Measurements from ENCODE around the gene RAB6A. TPM values are rescaled to one million over a fixed set of nuclear protein-coding genes. Genes with fewer than 3 reads are reported as not detected.

The RAB6A gene
- total and polyA plus RNA-seq, 2 of the 8 experiments (the other 6 are each of a cell fraction or from before 2014, with no cell fraction given): 24.4 to 88.6 TPM

- H3K23me2 ChIP-seq (ENCODE audit: low read depth, low read length): no peaks in the 10 kb centered on the region
- H3K9me3 ChIP-seq (ENCODE audit: insufficient read depth in 2 of 2, low read depth in 1 of 2, low read length in 1 of 2): no peaks in the 10 kb centered on the region
- H2BK120ac ChIP-seq (replicated peaks; ENCODE audit: low read depth, low read length): no peak overlapping the region
- FAIRE-seq: no peak
- no peak overlapping the region for H3K56ac ChIP-seq (replicated peaks; ENCODE audit: insufficient read length, low read depth, low read length)
- no peak overlapping the region for H3K27ac ChIP-seq (ENCODE audit: low read depth, low read length)
- no peak overlapping the region for H2AFZ ChIP-seq (ENCODE audit: low read length)
- no peak overlapping the region for H3K4ac ChIP-seq (replicated peaks; ENCODE audit: insufficient read length, low read depth, low read length)
- no peak overlapping the region for H4K91ac ChIP-seq (replicated peaks; ENCODE audit: insufficient read length, low read length)
- peaks cover 5 to 21% of the 10 kb centered on the region in 2 experiments for H4K20me1 ChIP-seq (replicated peaks in 1 of 2; ENCODE audit: control insufficient read depth in 1 of 2, insufficient read depth in 2 of 2, low read length in 2 of 2)
- H2BK20ac ChIP-seq (ENCODE audit: low read length): no peak overlapping the region
- no peaks in the 10 kb centered on the region for H3K27me3 ChIP-seq (replicated peaks in 1 of 4; ENCODE audit: control insufficient read depth in 3 of 4, extremely low read depth in 1 of 4, insufficient read depth in 3 of 4, low read length in 3 of 4)
- no peak overlapping the region for H3K4me2 ChIP-seq (ENCODE audit: insufficient read depth in 1 of 2, low read depth in 2 of 2, low read length in 2 of 2)
- no peak overlapping the region for H2BK5ac ChIP-seq (ENCODE audit: low read depth, low read length)
- POLR2A ChIA-PET (ENCODE audit: partially characterized antibody): interaction anchor here (1.1 to 3.0 kb wide), 8 partner anchors 9 to 179 kb away, joined by 3 to 10 read pairs (median 5); partner anchors contain the start of gene RAB6A
- 93% methylated on average over 14 of the region's 14 CpGs; no CpG with 5 or more reads in 1 of the 2 experiments for WGBS, 2 experiments (ENCODE audit: extremely low coverage in 1 of 2, insufficient coverage in 1 of 2, insufficient read length in 1 of 2, insufficient replicate concordance in 2 of 2, low coverage in 1 of 2, low lambda C conversion rate in 2 of 2, missing lambda C conversion rate in 1 of 2)
- no peak overlapping the region for H3K9ac ChIP-seq (replicated peaks in 1 of 4; ENCODE audit: extremely low read depth in 1 of 4, low read depth in 3 of 4, low read length in 3 of 4)
- H2BK12ac ChIP-seq (ENCODE audit: low read depth, low read length): no peak overlapping the region
- no peak overlapping the region for H2AK5ac ChIP-seq (ENCODE audit: low read depth, low read length)
- H3K4me1 ChIP-seq (replicated peaks in 1 of 4; ENCODE audit: control insufficient read depth in 3 of 4, insufficient read depth in 4 of 4, low read length in 3 of 4): no peaks in the 10 kb centered on the region; a peak in 1 of 7 replicates
- no peak overlapping the region for H4K8ac ChIP-seq (ENCODE audit: extremely low read depth, insufficient read depth, low read length)
- H3K4me3 ChIP-seq (ENCODE audit: extremely low read depth in 1 of 4, insufficient read depth in 2 of 4, low read depth in 3 of 4, low read length in 4 of 4): no peak overlapping the region
- peaks cover 29 to 93% of the 10 kb centered on the region in 2 experiments for H3K79me2 ChIP-seq (ENCODE audit: control insufficient read depth in 1 of 2, insufficient read depth in 2 of 2, low read length in 2 of 2)
- H3K36me3 ChIP-seq (ENCODE audit: control insufficient read depth in 2 of 4, insufficient read depth in 4 of 4, low read length in 3 of 4): no peaks in the 10 kb centered on the region
- no peak overlapping the region for H4K5ac ChIP-seq (ENCODE audit: insufficient read length, low read depth, low read length)
- H3K14ac ChIP-seq (ENCODE audit: insufficient read length): no peak overlapping the region
- no peak overlapping the region for H2BK15ac ChIP-seq (ENCODE audit: low read length)
- CTCF ChIA-PET (ENCODE audit: partially characterized antibody): interaction anchor here (0.7 to 1.8 kb wide), 11 partner anchors 9 to 392 kb away, joined by 3 to 11 read pairs (median 4); partner anchors contain the start of genes MRPL48 and RAB6A
- H3K18ac ChIP-seq (ENCODE audit: extremely low read depth, low read length): no peak overlapping the region
- peak in 1 of 2 experiments; percentile 39 for DNase-seq (ENCODE audit: low read depth in 1 of 2, low spot score in 2 of 2)
- H3K23ac ChIP-seq (ENCODE audit: insufficient read length): no peak overlapping the region
- H3K79me1 ChIP-seq (ENCODE audit: low read depth, low read length): peaks cover 34% of the 10 kb centered on the region
- TF ChIP-seq YY1 (IDR thresholded peaks at IDR 0.05; ENCODE audit: low read depth, low read length) (no peak), RBBP5 (IDR thresholded peaks at IDR 0.05; ENCODE audit: borderline replicate concordance, low read depth, low read length) (no peak), TCF12 (IDR thresholded peaks at IDR 0.05; ENCODE audit: low read depth, low read length) (no peak), CBX5 (IDR thresholded peaks at IDR 0.05; ENCODE audit: low read depth, low read length) (no peak), EGR1 (IDR thresholded peaks at IDR 0.05; ENCODE audit: borderline replicate concordance, low read depth, low read length) (no peak), TEAD4 (IDR thresholded peaks at IDR 0.05; ENCODE audit: low read depth, low read length) (no peak), E2F6 (IDR thresholded peaks at IDR 0.05) (no peak), RXRA (IDR thresholded peaks at IDR 0.05; ENCODE audit: insufficient read depth, low read depth, low read length) (no peak), CEBPB (IDR thresholded peaks at IDR 0.05; ENCODE audit: low read depth, low read length) (no peak), NANOG (IDR thresholded peaks at IDR 0.05; ENCODE audit: insufficient read depth, low read depth, low read length, poor library complexity, severe bottlenecking) (no peak)
Observed at GRCh38 chr11:73752216-73752867, 8.5 kb downstream of the RAB6A start.

Data from H1 (cell line).